ENCODE data around the gene LTA. TPM values are rescaled to one million over a fixed set of nuclear protein-coding genes. Genes with fewer than 3 reads are reported as not detected.

The LTA gene
- polyA plus RNA-seq, 1 experiment = not detected

GRCh38 chr6:31545291-31545690 lies 26.8 kb upstream of the LTA start:
- TF ChIP-seq CTCF (IDR thresholded peaks at IDR 0.05; ENCODE audit: low read depth, low read length) = no peak
- ChIA-PET CTCF (interaction anchor here (0.5 to 14.1 kb wide), 3 partner anchors 36 to 52 kb away, joined by 3 to 388 read pairs (median 31); partner anchors contain the start of genes LTB and NCR3), POLR2A (interaction anchor here (1.7 to 2.7 kb wide), 2 partner anchors 53 to 282 kb away, joined by 6 to 17 read pairs; partner anchors contain the start of gene HSPA1B)
- no peak overlapping the region; the same call in 1 of the 2 replicates for H3K4me3 ChIP-seq (ENCODE audit: low read depth, low read length)
- H3K27me3 ChIP-seq (ENCODE audit: control insufficient read depth, insufficient read depth, low read length) = no peaks in the 10 kb centered on the region
- peaks cover 3% of the 10 kb centered on the region; the same call in 1 of the 2 replicates for H3K9me3 ChIP-seq (ENCODE audit: control insufficient read depth, insufficient read depth, low read length)
- DNase-seq (ENCODE audit: low read depth, low spot score) = no peak
- H3K27ac ChIP-seq (ENCODE audit: low read depth, low read length) = no peak overlapping the region

GRCh38 chr6:31546339-31546957 lies 25.6 kb upstream of the LTA start, which contains the start of gene ATP6V1G2:
ATP6V1G2 (minus strand) TSS chr6:31546608; CDS start chr6:31546559, 49 bp downstream.
- peaks cover 3% of the 10 kb centered on the region; the same call in 1 of the 2 replicates for H3K9me3 ChIP-seq (ENCODE audit: control insufficient read depth, insufficient read depth, low read length)
- ChIA-PET CTCF (interaction anchor here (0.6 to 14.1 kb wide), 18 partner anchors 15 to 649 kb away, joined by 3 to 388 read pairs (median 4); partner anchors contain the start of genes EHMT2, GPANK1, LTB and NCR3), POLR2A (interaction anchor here (0.7 to 2.7 kb wide), 3 partner anchors 20 to 281 kb away, joined by 4 to 17 read pairs (median 6); partner anchors contain the start of gene HSPA1B)
- DNase-seq (ENCODE audit: low read depth, low spot score) = peak; percentile 86
- H3K4me3 ChIP-seq (ENCODE audit: low read depth, low read length) = peak within 1 kb of the TSS; percentile 75
- no peaks in the 10 kb centered on the region for H3K27me3 ChIP-seq (ENCODE audit: control insufficient read depth, insufficient read depth, low read length)
- H3K27ac ChIP-seq (ENCODE audit: low read depth, low read length) = peak within 1 kb of the TSS; percentile 52
- peak; percentile 99 for TF ChIP-seq CTCF (IDR thresholded peaks at IDR 0.05; ENCODE audit: low read depth, low read length)

- TF ChIP-seq CTCF (IDR thresholded peaks at IDR 0.05; ENCODE audit: low read depth, low read length) = no peak
- peak within 1 kb of the TSS; percentile 75 for H3K4me3 ChIP-seq (ENCODE audit: low read depth, low read length)
- peak within 1 kb of the TSS; percentile 52 for H3K27ac ChIP-seq (ENCODE audit: low read depth, low read length)
- peak; percentile 94 for DNase-seq (ENCODE audit: low read depth, low spot score)
- H3K9me3 ChIP-seq (ENCODE audit: control insufficient read depth, insufficient read depth, low read length) = peaks cover 3% of the 10 kb centered on the region; the same call in 1 of the 2 replicates
- CTCF ChIA-PET = interaction anchor here (0.6 to 14.1 kb wide), 8 partner anchors 16 to 118 kb away, joined by 3 to 388 read pairs (median 6); partner anchors contain the start of genes GPANK1, LTB and NCR3
- POLR2A ChIA-PET = interaction anchor here (0.5 to 2.7 kb wide), 6 partner anchors 21 to 795 kb away, joined by 3 to 17 read pairs (median 5); partner anchors contain the start of gene HSPA1B
- H3K27me3 ChIP-seq (ENCODE audit: control insufficient read depth, insufficient read depth, low read length) = no peaks in the 10 kb centered on the region
Observed at GRCh38 chr6:31546958-31547726, 24.9 kb upstream of the LTA start, which contains the start of gene NFKBIL1. NFKBIL1 (plus strand) TSS chr6:31547608; CDS start chr6:31547695, 87 bp downstream.

GRCh38 chr6:31547727-31548543 lies 24.2 kb upstream of the LTA start:
- ChIA-PET CTCF (interaction anchor here (1.0 to 14.1 kb wide), 4 partner anchors 34 to 62 kb away, joined by 3 to 388 read pairs (median 21); partner anchors contain the start of genes LTB and NCR3), POLR2A (interaction anchor here (0.6 to 2.7 kb wide), 3 partner anchors 41 to 795 kb away, joined by 4 to 17 read pairs (median 6); no protein-coding TSS in a partner anchor)
- peak overlapping the region; percentile 52 for H3K27ac ChIP-seq (ENCODE audit: low read depth, low read length)
- H3K4me3 ChIP-seq (ENCODE audit: low read depth, low read length) = peak overlapping the region; percentile 60
- H3K27me3 ChIP-seq (ENCODE audit: control insufficient read depth, insufficient read depth, low read length) = no peaks in the 10 kb centered on the region
- peaks cover 3% of the 10 kb centered on the region; the same call in 1 of the 2 replicates for H3K9me3 ChIP-seq (ENCODE audit: control insufficient read depth, insufficient read depth, low read length)
- DNase-seq (ENCODE audit: low read depth, low spot score) = no peak
- TF ChIP-seq CTCF (IDR thresholded peaks at IDR 0.05; ENCODE audit: low read depth, low read length) = no peak
